ENCODE results near the gene ADAM17.
A peak's percentile ranks its signal among the peaks of the same experiment; 100 is the strongest.

ADAM17 gene

DNA sequence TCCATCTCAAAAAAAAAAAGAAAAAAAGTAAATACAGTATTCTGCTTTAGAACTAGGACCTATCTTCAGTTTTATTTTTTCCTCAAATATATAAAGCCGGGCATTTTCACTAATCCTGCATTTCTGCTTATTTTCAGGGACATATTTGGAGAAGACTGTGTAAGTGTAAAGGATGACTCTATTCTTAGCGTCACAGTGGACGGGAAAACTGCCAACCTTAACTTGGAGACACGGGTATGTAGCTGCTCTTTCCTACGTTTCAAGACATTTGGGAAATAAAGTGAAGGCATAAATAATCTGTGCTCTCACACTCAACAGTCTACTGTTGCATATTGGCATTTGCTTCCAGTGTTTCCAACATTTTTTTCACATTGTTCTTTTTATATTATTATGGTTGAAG is 84.4 kb downstream of the ADAM17 start:
- no peak for DNase-seq (ENCODE audit: low spot score)

GRCh38 chr2:9467687-9468086 is 87.9 kb downstream of the ADAM17 start:
- DNase-seq (ENCODE audit: low spot score) = no peak

DNA sequence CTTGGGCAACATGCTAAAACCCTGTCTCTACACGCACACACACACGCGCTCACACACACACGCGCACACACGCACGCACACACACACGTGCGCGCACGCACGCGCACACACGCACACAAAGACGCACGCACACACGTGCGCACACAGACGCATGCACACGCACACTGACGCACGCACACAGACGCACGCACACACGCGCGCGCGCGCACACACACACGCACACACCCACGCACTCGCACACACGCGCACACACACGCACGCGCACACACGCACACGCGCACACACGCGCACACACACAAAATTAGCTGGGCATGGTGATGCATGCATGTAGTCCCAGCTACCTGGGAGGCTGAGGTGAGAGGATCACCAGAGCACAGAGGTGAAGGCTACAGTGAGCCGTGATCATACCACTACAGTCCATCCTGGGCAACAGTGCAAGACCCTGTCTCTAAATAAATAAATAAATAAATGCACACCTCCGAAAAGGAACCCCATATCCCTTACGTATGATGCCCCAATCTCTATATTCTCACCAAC is 89.4 kb downstream of the ADAM17 start:
- DNase-seq (ENCODE audit: low spot score) = no peak

DNA sequence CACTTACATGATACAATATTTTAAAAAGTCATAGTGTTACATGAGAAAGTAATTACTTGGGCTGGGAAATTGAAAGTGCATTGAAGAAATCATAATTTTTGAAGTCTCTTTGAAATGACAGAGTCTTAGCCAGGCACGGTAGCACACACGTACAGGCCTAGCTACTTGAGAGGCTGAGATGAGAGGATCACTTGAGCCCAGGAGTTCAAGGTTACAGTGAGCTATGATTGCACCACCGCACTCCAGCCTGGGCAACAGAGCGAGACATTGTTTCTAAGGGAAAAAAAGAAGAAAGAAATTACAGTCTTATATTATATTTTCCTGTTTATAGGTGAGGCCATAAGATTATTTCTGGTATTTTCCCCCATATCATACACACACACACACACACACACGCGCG is 90.5 kb downstream of the ADAM17 start:
- DNase-seq (ENCODE audit: low spot score) = no peak

GRCh38 chr2:9463698-9464034 is 92.0 kb downstream of the ADAM17 start:
- peak; percentile 19 for DNase-seq (ENCODE audit: low spot score)

GRCh38 chr2:9462886-9463697 is 92.5 kb downstream of the ADAM17 start:
- no peak for DNase-seq (ENCODE audit: low spot score)

DNA sequence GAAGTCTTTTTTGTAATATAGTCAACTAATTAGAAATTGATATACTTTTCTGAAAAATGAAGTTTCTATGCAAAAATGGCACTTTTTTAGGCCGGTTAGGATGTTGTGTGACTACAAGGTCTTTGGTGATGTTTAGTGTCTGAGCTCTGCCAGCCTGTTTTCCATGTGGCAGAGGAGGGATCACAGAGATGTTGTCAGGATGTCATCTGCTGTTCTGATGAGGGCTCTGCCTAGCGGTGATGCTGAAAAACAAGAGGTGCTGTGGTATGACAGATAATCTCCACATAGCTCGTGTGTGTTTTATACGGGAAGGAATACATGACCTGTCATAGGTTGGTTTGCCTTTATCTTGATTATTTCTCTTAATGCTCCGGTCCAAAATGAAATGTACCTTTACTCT is 93.3 kb downstream of the ADAM17 start:
- DNase-seq (ENCODE audit: low spot score) = no peak

GRCh38 chr2:9461079-9461478 is 94.6 kb downstream of the ADAM17 start:
- DNase-seq (ENCODE audit: low spot score) = no peak

GRCh38 chr2:9460441-9461017 is 95.1 kb downstream of the ADAM17 start:
- no peak for DNase-seq (ENCODE audit: low spot score)

DNA sequence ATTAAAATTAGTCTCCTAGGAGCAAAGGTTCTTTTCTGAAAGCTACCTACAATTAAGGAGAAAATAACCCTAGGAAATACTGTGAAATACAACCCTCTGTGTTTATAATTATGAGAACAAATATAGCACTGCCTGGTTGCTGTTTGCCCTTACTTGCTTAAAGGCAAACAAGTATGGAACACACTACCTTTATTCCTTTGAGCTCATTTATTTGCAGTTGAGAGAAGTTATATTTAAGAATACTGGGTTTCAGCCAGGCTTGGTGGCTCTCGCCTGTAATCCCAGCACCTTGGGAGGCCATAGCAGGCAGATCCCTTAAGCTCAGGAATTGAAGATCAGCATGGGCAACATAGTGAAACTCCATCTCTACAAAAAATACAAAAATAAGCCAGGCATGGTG is 104.4 kb downstream of the ADAM17 start:
- DNase-seq (ENCODE audit: low spot score) = no peak

GRCh38 chr2:9445089-9445488 is 110.5 kb downstream of the ADAM17 start:
- no peak for DNase-seq (ENCODE audit: low spot score)

- DNase-seq (ENCODE audit: low spot score) = no peak
These were observed 112.1 kb downstream of the ADAM17 start for GRCh38 chr2:9443526-9443925.

DNA sequence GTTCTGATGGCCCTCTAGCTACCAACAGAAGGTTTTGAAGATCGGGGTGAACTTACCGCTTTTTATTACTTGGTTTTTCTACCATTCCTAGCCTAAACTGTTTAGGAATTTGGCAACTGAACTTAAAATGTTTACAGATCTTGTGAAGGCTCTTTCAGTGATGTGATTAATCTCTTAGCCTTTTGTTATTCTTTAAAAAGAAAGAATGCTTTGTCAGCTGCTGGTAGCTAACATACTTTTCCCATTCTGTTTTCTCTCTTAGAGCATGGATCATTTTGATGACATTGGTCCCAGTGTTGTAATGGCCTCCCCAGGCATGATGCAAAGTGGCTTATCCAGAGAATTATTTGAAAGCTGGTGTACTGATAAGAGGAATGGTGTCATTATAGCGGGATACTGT is 114.1 kb downstream of the ADAM17 start:
- DNase-seq (ENCODE audit: low spot score) = no peak

DNA sequence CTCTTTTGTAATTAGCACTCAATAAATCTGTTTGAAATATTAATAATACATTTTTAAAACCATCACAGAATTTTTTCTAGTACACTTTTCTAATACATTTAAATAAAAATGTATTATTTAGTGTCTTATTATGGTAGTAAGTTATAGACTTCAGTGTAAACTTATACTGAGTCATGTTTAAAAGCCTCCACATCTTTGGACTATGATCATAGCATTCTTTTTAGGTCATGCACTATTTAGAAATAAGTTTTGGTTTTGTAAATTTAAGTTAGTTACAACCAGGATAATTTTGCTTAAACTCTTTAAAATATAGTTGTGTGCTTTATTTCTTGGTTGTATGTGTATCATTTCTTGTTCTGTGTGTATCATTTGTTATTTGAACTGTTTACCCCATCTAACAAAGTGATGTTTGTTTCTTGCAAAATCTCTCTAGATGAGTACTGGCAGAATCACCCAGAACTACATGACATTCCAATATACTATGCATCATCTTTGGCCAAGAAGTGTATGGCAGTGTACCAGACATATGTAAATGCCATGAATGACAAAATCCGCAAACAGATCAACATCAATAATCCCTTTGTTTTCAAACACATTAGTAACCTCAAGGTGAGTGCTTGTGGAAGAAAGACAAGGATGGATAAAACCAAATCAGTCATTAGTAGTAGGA is 115.4 kb downstream of the ADAM17 start:
- no peak for DNase-seq (ENCODE audit: low spot score)

GRCh38 chr2:9439536-9439935 is 116.1 kb downstream of the ADAM17 start:
- DNase-seq (ENCODE audit: low spot score) = no peak

All from RKO (cell line).